ENCODE results near the gene HAO1.

- TF ChIP-seq CTCF (IDR thresholded peaks at IDR 0.05; ENCODE audit: poor library complexity) (no peak), EZH2 (IDR thresholded peaks at IDR 0.05; ENCODE audit: borderline replicate concordance) (no peak), EZH2phosphoT487 (IDR thresholded peaks at IDR 0.05; ENCODE audit: low read depth, severe bottlenecking, unreplicated experiment) (no peak)
These were observed 23.6 kb downstream of the HAO1 start for GRCh38 chr20:7916648-7917047.
